Ovary (tissue), 9 donors: ENCODE measurements around the gene ITPK1. TPM values are rescaled to one million over a fixed set of nuclear protein-coding genes. Genes with fewer than 3 reads are reported as not detected.

Source experiments
- DNase-seq, 5 donors: peaks; one replicate each; pipeline ENCODE4 v3.0.0-alpha.2; 2019 to 2020
- H3K27ac ChIP-seq, 2 donors: fragments of 200-600 bp; one replicate each; pipeline versions ENCODE4 v1.5.1 to v1.8.0; 2019 to 2022
- H3K27me3 ChIP-seq: fragments of 200-600 bp; one replicate; pipeline ENCODE4 v1.8.0; 2022
- H3K36me3 ChIP-seq: fragments of 200-600 bp; sonication (generic); one replicate; pipeline ENCODE4 v1.5.1; 2019
- H3K4me1 ChIP-seq: one replicate; pipeline ENCODE4 v1.8.1; 2013; ENCODE audit warnings: mild to moderate bottlenecking, moderate library complexity; ENCODE audit not compliant: insufficient read depth
- H3K4me3 ChIP-seq: fragments of 200-600 bp; sonication (generic); one replicate; pipeline ENCODE4 v1.5.1; 2017
- H3K9me3 ChIP-seq, 2 donors: fragments of 200-600 bp in 1 of 2; sonication (generic) in 1 of 2; one replicate each; pipeline versions ENCODE4 v1.5.1 to v1.8.1; 2013 to 2019; ENCODE audit warnings: mild to moderate bottlenecking in 1 of 2, moderate library complexity in 1 of 2
- CTCF ChIP-seq, 3 donors: fragments of 450-650 bp in 2 of 3; fragments of 200-600 bp in 1 of 3; IDR thresholded peaks; one replicate each; pipeline versions ENCODE4 v1.5.1 to v1.8.0; 2016 to 2022; ENCODE audit warnings: antibody characterized with exemption in 3 of 3, mild to moderate bottlenecking in 1 of 3
- EP300 ChIP-seq: sonication (generic); formaldehyde crosslinking; IDR thresholded peaks from one replicate; pipeline ENCODE4 v1.6.1; 2017; ENCODE audit warnings: antibody characterized with exemption
- POLR2A ChIP-seq: fragments of 450-650 bp; IDR thresholded peaks from one replicate; pipeline ENCODE4 v1.6.1; 2017; ENCODE audit warnings: antibody characterized with exemption, mild to moderate bottlenecking, moderate library complexity
- WGBS, 3 donors: extraction: QIAGEN DNeasy Blood & Tissue Kit in 1 of 3; methylation state at CpG; one replicate each; pipeline versions ENCODE4 v1.1.5 to v1.1.7; 2013 to 2017; 5-methylcytosine and 5-hydroxymethylcytosine counted together
- intact Hi-C, 4 donors: fragments of 100-400 bp; cut with DNase I; formaldehyde crosslinking; loops; one replicate each; pipeline versions ENCODE4 v1.11.0 to v1.15.1; 2022 to 2023
- polyA plus RNA-seq, 2 donors: library from polyadenylated mRNA; stranded (reverse); fragments of 200-250 nt in 1 of 2; fragments of 350-450 nt in 1 of 2; fragmentation: Illumina TruSeq in 1 of 2; extraction: RNeasy Lipid Tissue Mini Kit (QIAGEN cat#74804) in 1 of 2; gene quantifications; one replicate each; pipeline ENCODE4 v1.2.3, GENCODE V29; 2013 to 2014
- total RNA-seq, 7 donors: library from RNA; depleted of rRNA in 2 of 7; stranded (reverse); fragments of >200 nt in 2 of 7; fragmentation: NEBNext Ultra II Directional in 3 of 7; extraction: Animal tissue kit (Norgen Biotek cat#: 25700) in 3 of 7; gene quantifications; one replicate each; pipeline versions ENCODE4 v1.1.0 to v1.2.4, GENCODE V29; 2016 to 2023
- donor health status: DM: no; HTN: no; CAD: no; lungs with moderate emphysema.
- donor health status: DM: no; HTN: no; CAD: no.
- donor health status: Bipolar disorder and iron deficiency.
- donor health status: DM: yes; HTN: yes; CAD: no.
- donor health status: DM: no; HTN: no; CAD: no.
- donor health status: DM: yes; HTN: yes; CAD: no.

The ITPK1 gene
- total and polyA plus RNA-seq, 9 donors: 23.6 to 57.8 (median 49.3) TPM

- intact Hi-C loops: loop anchor here in 3 of 4 donors (2.0 to 10.0 kb wide), 3 partner anchors 164 to 190 kb away; partner anchors contain the start of gene ITPK1 (in 1 of the 3)
- 92 to 94% (median 94%) methylated on average over 7 of the region's 7 CpGs for WGBS, 3 donors
Measured at GRCh38 chr14:92951261-92951660, 164.5 kb downstream of the ITPK1 start.

GRCh38 chr14:92950773-92951172 lies 165.0 kb downstream of the ITPK1 start:
- 79 to 92% (median 91%) methylated on average over 6 of the region's 6 CpGs for WGBS, 3 donors
- peaks cover 2% of the 10 kb centered on the region for H3K4me1 ChIP-seq
- H3K27ac ChIP-seq: no peak overlapping the region

More at GRCh38 chr14:92951261-92951660, 164.5 kb downstream of the ITPK1 start:
- Histone ChIP-seq H3K9me3 (no peaks in the 10 kb centered on the region), H3K27me3 (no peaks in the 10 kb centered on the region), H3K27ac (no peak overlapping the region), H3K4me3 (no peak overlapping the region), H3K4me1 (peaks cover 2% of the 10 kb centered on the region), H3K36me3 (no peaks in the 10 kb centered on the region)
- TF ChIP-seq EP300 (no peak), POLR2A (no peak), CTCF (IDR thresholded peaks at IDR 0.05) (no peak)
- no peak for DNase-seq

GRCh38 chr14:92950193-92950540 lies 165.6 kb downstream of the ITPK1 start:
- Histone ChIP-seq H3K4me1 (peaks cover 2% of the 10 kb centered on the region), H3K36me3 (no peaks in the 10 kb centered on the region), H3K27ac (no peak overlapping the region), H3K9me3 (no peaks in the 10 kb centered on the region), H3K27me3 (no peaks in the 10 kb centered on the region), H3K4me3 (no peak overlapping the region)
- no peak for DNase-seq
- 84 to 89% (median 89%) methylated on average over 7 of the region's 7 CpGs for WGBS, 3 donors
- intact Hi-C loops: loop anchor here in 3 of 4 donors (2.0 to 10.0 kb wide), 3 partner anchors 165 to 191 kb away; partner anchors contain the start of gene ITPK1 (in 1 of the 3)
- TF ChIP-seq EP300: no peak
- TF ChIP-seq CTCF (IDR thresholded peaks at IDR 0.05): no peak
- TF ChIP-seq POLR2A: no peak

More at GRCh38 chr14:92950773-92951172, 165.0 kb downstream of the ITPK1 start:
- intact Hi-C loops: loop anchor here in 3 of 4 donors (2.0 to 10.0 kb wide), 3 partner anchors 164 to 190 kb away; partner anchors contain the start of gene ITPK1 (in 1 of the 3)
- TF ChIP-seq EP300 (no peak), CTCF (IDR thresholded peaks at IDR 0.05) (no peak), POLR2A (no peak)
- H3K36me3 ChIP-seq: no peaks in the 10 kb centered on the region
- no peaks in the 10 kb centered on the region for H3K9me3 ChIP-seq
- H3K27me3 ChIP-seq: no peaks in the 10 kb centered on the region
- DNase-seq: no peak
- no peak overlapping the region for H3K4me3 ChIP-seq

GRCh38 chr14:92949496-92950192 lies 166.1 kb downstream of the ITPK1 start:
- Histone ChIP-seq H3K27ac (no peak overlapping the region), H3K9me3 (no peaks in the 10 kb centered on the region), H3K36me3 (no peaks in the 10 kb centered on the region), H3K4me1 (peaks cover 2% of the 10 kb centered on the region), H3K27me3 (no peaks in the 10 kb centered on the region), H3K4me3 (no peak overlapping the region)
- intact Hi-C loops: loop anchor here in 3 of 4 donors (2.0 to 10.0 kb wide), 3 partner anchors 165 to 191 kb away; partner anchors contain the start of gene ITPK1 (in 1 of the 3)
- no peak for DNase-seq
- no peak for TF ChIP-seq CTCF (IDR thresholded peaks at IDR 0.05)
- no peak for TF ChIP-seq POLR2A
- TF ChIP-seq EP300: no peak
- WGBS, 3 donors: 91 to 94% (median 94%) methylated on average over 24 of the region's 24 CpGs
